ENCODE data around the gene CRNKL1.

The CRNKL1 gene

GRCh38 chr20:20051767-20052073, 546 bp downstream of the CRNKL1 start:
- no peak for TF ChIP-seq CTCF (conservative IDR thresholded peaks at IDR 0.05)
- TF ChIP-seq ZFX (IDR thresholded peaks at IDR 0.05): no peak
- peak overlapping the region; percentile 99 for H3K27ac ChIP-seq

- no peak overlapping the region for H3K27ac ChIP-seq
- TF ChIP-seq CTCF (conservative IDR thresholded peaks at IDR 0.05): no peak
- no peak for TF ChIP-seq ZFX (IDR thresholded peaks at IDR 0.05)
These were observed 12.4 kb downstream of the CRNKL1 start for GRCh38 chr20:20039752-20040387.

GRCh38 chr20:20038586-20038985, 13.7 kb downstream of the CRNKL1 start:
- TF ChIP-seq ZFX (IDR thresholded peaks at IDR 0.05) (no peak), CTCF (conservative IDR thresholded peaks at IDR 0.05) (no peak)
- H3K27ac ChIP-seq: no peak overlapping the region

- H3K27ac ChIP-seq: no peak overlapping the region
- TF ChIP-seq ZFX (IDR thresholded peaks at IDR 0.05) (no peak), CTCF (conservative IDR thresholded peaks at IDR 0.05) (no peak)
These were observed 14.3 kb downstream of the CRNKL1 start for GRCh38 chr20:20037960-20038359.

- no peak for TF ChIP-seq CTCF (conservative IDR thresholded peaks at IDR 0.05)
These were observed 15.5 kb downstream of the CRNKL1 start for GRCh38 chr20:20036756-20037155.

GRCh38 chr20:20034486-20034885, 17.8 kb downstream of the CRNKL1 start:
- no peak overlapping the region for H3K27ac ChIP-seq
- TF ChIP-seq ZFX (IDR thresholded peaks at IDR 0.05): no peak

More at GRCh38 chr20:20036756-20037155, 15.5 kb downstream of the CRNKL1 start:
- H3K27ac ChIP-seq: no peak overlapping the region

- no peak overlapping the region for H3K27ac ChIP-seq
- TF ChIP-seq ZFX (IDR thresholded peaks at IDR 0.05) (no peak), CTCF (conservative IDR thresholded peaks at IDR 0.05) (no peak)
These were observed 20.5 kb downstream of the CRNKL1 start for GRCh38 chr20:20031790-20032189.

GRCh38 chr20:20027284-20027683, 25.0 kb downstream of the CRNKL1 start:
- no peak for TF ChIP-seq CTCF (conservative IDR thresholded peaks at IDR 0.05)
- no peak for TF ChIP-seq ZFX (IDR thresholded peaks at IDR 0.05)
- no peak overlapping the region for H3K27ac ChIP-seq

All from C4-2B (cell line).